GM12891 (cell line): ENCODE data around the gene EGLN1.

Experiments used
- POLR2A ChIP-seq: IDR thresholded peaks from 2 replicates; pipeline ENCODE4 v1.6.1; 2011; ENCODE audit warnings: low read depth, low read length, control low read depth
- POLR2AphosphoS5 ChIP-seq: IDR thresholded peaks from 2 replicates; pipeline ENCODE4 v1.6.1; 2011; ENCODE audit warnings: low read depth, low read length, control low read depth

DNA sequence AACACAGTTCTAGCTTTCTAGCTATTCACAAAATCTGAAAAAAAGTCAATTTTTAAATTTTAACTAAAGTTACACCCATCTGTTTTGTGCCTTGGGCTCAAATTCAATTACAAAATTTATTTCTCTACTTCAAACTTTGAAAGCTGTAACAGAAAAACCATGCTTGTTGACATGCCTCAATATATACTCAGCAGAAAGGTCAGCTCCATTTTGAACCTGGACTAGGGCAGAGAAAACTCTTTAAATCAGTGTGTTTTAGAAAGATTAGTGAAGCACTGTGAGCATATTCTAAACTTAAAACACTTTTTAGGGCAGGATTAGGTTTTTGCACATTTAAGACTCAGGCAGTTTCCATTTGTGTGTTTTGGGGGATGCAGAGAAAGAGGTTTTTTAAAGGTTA, 49.6 kb downstream of the EGLN1 start:
- TF ChIP-seq POLR2A, result no peak
- TF ChIP-seq POLR2AphosphoS5, result no peak
